Nephron (organoid): Measurements from ENCODE around the gene TRAF7.

Experiments used
- H3K27ac Mint-ChIP-seq, 3 experiments: 2 replicates each; pipeline ENCODE4 v1.8.0; 2020; ENCODE audit warnings: mixed read lengths in 3 of 3, mild to moderate bottlenecking in 2 of 3, moderate library complexity in 1 of 3
- H3K27me3 Mint-ChIP-seq: 2 replicates; pipeline ENCODE4 v1.8.0; 2021; ENCODE audit warnings: low read depth, mild to moderate bottlenecking, moderate library complexity, mixed read lengths
- H3K36me3 Mint-ChIP-seq: 2 replicates; pipeline ENCODE4 v1.8.0; 2020; ENCODE audit warnings: low read depth, mixed read lengths
- H3K4me1 Mint-ChIP-seq: 2 replicates; pipeline ENCODE4 v1.8.0; 2020; ENCODE audit warnings: mixed read lengths
- H3K4me3 Mint-ChIP-seq, 3 experiments: 2 replicates each; pipeline ENCODE4 v1.8.0; 2020; ENCODE audit warnings: mild to moderate bottlenecking in 3 of 3, mixed read lengths in 3 of 3, moderate library complexity in 2 of 3
- H3K9me3 Mint-ChIP-seq: 2 replicates; pipeline ENCODE4 v1.8.0; 2020; ENCODE audit warnings: mixed read lengths
- TF ChIP-seq, protein P1 (sequence below), 3 experiments: fragments of 200-600 bp; sonication (generic); IDR thresholded peaks; one replicate each; pipeline ENCODE4 v1.5.0; 2021; ENCODE audit warnings: antibody characterized with exemption in 3 of 3; ENCODE audit not compliant: unreplicated experiment in 3 of 3

The TRAF7 gene

DNA sequence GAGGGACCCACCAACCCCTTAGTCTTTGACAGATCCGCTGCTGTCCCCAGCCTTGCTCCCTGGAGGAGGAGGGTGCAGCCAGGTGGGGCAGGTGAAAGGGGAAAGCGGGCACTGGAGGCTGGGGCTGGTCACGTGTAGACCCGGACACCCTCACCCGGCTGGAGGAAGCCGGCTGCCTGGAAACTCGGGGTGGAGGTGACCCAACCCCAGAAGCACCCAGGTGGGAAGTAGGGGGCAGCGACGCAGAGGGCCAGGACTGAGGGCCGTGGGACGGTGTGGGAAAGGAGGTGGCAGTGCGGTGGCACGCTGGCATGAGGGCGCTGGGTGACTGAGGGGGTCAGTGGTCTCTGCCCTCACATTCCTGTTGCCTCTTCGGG, 2.7 kb downstream of the TRAF7 start:
- Mint-ChIP-seq H3K9me3 (no peaks in the 10 kb centered on the region), H3K27me3 (no peaks in the 10 kb centered on the region), H3K36me3 (no peaks in the 10 kb centered on the region), H3K4me1 (peaks cover 35% of the 10 kb centered on the region), H3K4me3 (peak overlapping the region in 2 of 3 experiments; percentile 50 to 93), H3K27ac (no peak overlapping the region)
- TF ChIP-seq, protein P1, sequence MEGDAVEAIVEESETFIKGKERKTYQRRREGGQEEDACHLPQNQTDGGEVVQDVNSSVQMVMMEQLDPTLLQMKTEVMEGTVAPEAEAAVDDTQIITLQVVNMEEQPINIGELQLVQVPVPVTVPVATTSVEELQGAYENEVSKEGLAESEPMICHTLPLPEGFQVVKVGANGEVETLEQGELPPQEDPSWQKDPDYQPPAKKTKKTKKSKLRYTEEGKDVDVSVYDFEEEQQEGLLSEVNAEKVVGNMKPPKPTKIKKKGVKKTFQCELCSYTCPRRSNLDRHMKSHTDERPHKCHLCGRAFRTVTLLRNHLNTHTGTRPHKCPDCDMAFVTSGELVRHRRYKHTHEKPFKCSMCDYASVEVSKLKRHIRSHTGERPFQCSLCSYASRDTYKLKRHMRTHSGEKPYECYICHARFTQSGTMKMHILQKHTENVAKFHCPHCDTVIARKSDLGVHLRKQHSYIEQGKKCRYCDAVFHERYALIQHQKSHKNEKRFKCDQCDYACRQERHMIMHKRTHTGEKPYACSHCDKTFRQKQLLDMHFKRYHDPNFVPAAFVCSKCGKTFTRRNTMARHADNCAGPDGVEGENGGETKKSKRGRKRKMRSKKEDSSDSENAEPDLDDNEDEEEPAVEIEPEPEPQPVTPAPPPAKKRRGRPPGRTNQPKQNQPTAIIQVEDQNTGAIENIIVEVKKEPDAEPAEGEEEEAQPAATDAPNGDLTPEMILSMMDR (IDR thresholded peaks at IDR 0.05; ENCODE audit: unreplicated experiment in 3 of 3) = no peak

DNA sequence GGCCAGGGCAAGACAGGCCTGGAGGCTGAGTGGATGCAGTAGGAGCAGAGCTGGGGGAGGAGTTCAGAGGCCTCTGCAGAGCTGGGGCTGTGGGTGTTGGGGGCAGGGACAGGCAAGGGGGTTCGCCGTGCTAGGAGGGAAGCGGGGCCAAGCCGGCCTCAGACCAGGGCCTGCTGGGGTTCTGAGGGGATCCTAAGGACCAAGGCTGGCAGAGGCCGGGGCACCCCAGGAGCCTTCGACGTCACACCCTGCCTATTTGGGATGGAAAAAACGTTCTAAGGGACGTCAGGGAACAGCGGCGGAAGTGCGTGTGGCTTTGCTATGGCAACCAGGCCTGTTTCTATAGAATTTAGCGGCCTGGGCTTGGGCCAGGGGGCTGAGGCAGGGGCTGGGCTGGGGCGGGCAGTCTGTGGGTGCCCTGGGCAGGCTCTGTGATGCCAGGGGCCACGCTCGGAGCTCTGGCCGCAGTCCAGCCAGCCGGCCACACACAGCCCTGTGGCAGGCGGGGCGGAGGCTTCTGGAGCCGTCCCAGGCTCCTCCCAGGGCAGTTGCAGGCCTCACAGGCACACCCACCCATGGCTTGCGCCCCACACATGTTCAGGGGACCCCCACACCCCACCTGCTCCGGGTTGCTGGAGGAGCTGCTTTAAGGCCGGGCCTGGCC, 3.7 kb downstream of the TRAF7 start:
- Mint-ChIP-seq H3K36me3 (no peaks in the 10 kb centered on the region), H3K27me3 (no peaks in the 10 kb centered on the region), H3K4me1 (peaks cover 27% of the 10 kb centered on the region), H3K27ac (peak overlapping the region; percentile 17 to 91 (median 85)), H3K4me3 (peak overlapping the region; percentile 34 to 74 (median 67)), H3K9me3 (no peaks in the 10 kb centered on the region)
- TF ChIP-seq, protein P1 (IDR thresholded peaks at IDR 0.05; ENCODE audit: unreplicated experiment in 3 of 3) = no peak

DNA sequence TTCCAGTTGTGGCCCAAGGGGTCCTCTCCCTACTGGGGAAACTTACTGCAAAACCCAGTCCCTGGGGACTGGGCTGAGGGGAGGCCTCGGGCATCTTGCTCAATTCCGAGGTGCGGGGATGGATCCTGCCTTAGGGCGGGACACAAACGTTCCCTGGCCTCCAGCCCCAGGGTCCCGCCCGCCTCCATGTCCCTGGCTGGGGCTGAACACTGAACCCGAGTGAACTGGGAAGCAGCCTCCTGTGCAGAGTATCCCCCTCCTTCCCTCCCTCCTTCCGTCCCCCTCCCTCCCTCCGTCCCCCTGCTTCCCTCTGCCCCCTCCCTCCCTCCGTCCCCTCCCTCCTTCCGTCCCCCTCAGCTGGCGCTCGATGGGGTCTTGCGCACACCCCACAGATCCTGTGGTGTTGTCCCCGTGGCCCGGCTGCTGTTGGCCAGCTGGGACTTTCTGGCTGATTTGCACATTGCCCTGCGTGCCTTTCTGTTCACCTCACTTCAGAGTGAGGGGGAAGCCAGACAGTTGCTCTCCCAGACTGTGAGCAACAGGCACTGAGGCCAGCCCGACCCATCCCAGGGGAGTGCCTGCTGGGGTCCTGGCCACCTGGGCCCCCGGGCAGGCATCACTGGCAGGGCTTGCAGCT, 5.5 kb downstream of the TRAF7 start:
- TF ChIP-seq, protein P1 (IDR thresholded peaks at IDR 0.05; ENCODE audit: unreplicated experiment in 3 of 3) = no peak
- Mint-ChIP-seq H3K9me3 (no peaks in the 10 kb centered on the region), H3K27ac (no peak overlapping the region), H3K4me1 (peaks cover 21% of the 10 kb centered on the region), H3K36me3 (peaks cover 2% of the 10 kb centered on the region), H3K4me3 (no peak overlapping the region), H3K27me3 (no peaks in the 10 kb centered on the region)

DNA sequence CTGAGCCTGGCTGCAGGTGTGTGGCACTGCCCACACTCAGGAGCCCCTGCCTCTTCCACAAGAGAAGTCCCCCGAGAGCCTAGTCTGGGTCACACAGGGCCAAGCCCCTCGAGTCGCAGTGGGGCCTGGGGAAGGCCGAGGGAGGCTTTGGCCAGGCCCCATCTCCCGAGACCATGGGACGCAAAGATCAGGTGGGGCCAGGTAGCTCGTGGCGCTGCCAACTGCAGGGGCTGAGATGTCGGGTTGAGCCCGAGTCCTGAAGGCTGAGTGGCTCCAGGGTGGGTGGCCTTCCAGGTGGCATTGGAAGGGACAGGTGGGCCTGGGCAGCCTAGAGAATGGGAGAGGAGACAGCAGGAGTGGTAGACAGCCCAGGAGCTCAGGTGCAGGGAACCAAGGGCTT, 6.3 kb downstream of the TRAF7 start:
- Mint-ChIP-seq H3K36me3 (peaks cover 4% of the 10 kb centered on the region), H3K27ac (no peak overlapping the region), H3K4me3 (no peak overlapping the region), H3K9me3 (no peaks in the 10 kb centered on the region), H3K4me1 (peaks cover 12% of the 10 kb centered on the region), H3K27me3 (no peaks in the 10 kb centered on the region)
- TF ChIP-seq, protein P1 (IDR thresholded peaks at IDR 0.05; ENCODE audit: unreplicated experiment in 3 of 3) = no peak

DNA sequence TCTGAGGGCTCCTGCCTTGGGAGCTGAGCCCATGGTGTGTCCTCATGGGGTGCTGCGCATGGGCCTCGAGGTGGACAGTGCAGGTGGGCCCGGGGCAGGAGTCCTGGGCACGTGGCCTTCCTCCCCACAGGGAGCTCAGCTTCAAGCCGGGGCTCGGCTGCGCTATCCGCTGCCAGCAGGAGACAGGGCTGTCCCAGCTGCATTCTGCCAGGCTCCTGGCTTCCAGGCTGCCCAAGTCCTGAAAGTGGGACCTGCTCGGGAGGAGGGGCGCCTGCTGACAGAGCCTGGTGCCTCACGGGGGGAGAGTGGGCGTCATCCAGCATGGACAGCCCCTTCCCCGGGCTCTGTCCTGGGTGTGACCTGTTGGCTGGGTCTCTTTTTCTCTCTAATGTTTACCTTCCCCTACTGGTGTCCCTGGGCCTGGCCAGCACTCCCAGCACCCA, 7.1 kb downstream of the TRAF7 start:
- peaks cover 4% of the 10 kb centered on the region for H3K36me3 Mint-ChIP-seq

More for the DNA sequence above, 7.1 kb downstream of the TRAF7 start:
- H3K27me3 Mint-ChIP-seq = no peaks in the 10 kb centered on the region
- TF ChIP-seq, protein P1 (IDR thresholded peaks at IDR 0.05; ENCODE audit: unreplicated experiment in 3 of 3) = no peak
- H3K27ac Mint-ChIP-seq = no peak overlapping the region
- H3K4me3 Mint-ChIP-seq = no peak overlapping the region
- H3K9me3 Mint-ChIP-seq = no peaks in the 10 kb centered on the region
- H3K4me1 Mint-ChIP-seq = peaks cover 7% of the 10 kb centered on the region
